Panc1 (cell line): ENCODE results near the gene KCNQ1. TPM values are rescaled to one million over a fixed set of nuclear protein-coding genes. Genes with fewer than 3 reads are reported as not detected.

Experiments
- ATAC-seq: fragments of 200-7000 bp; cut with Tn5 transposase; 2 replicates; pipeline ENCODE4 v1.9.1; 2020; ENCODE audit warnings: mild to moderate bottlenecking, moderate library complexity
- BruUV-seq: library from RNA; stranded (reverse); fragments of 400-500 nt; replicated peaks from 2 replicates; lab custom pipeline; 2021; lab: Mats Ljungman, UMichigan
- CTCF ChIA-PET: fragments of 300-600 bp; sonication (Branson Sonifier 250); formaldehyde crosslinking; loops from one replicate; lab custom pipeline; 2022; ENCODE audit warnings: antibody characterized with exemption; lab: Charles Lee
- POLR2A ChIA-PET: fragments of 300-600 bp; sonication (Branson Sonifier 250); formaldehyde crosslinking; loops from one replicate; lab custom pipeline; 2022; ENCODE audit warnings: antibody characterized with exemption; lab: Charles Lee
- DNase-seq: peaks from one replicate; pipeline ENCODE4 v3.0.0-alpha.2; 2010; ENCODE audit warnings: low read depth, low spot score
- H3K27ac ChIP-seq: 2 replicates; pipeline ENCODE4 v1.5.1; 2011; ENCODE audit warnings: mild to moderate bottlenecking, low read length, inconsistent platforms
- H3K27me3 ChIP-seq: fragments of 200-500 bp; sonication (Bioruptor generic); 2 replicates; pipeline ENCODE4 v1.6.0; 2014; ENCODE audit warnings: low read length, inconsistent platforms; ENCODE audit not compliant: control insufficient read depth, insufficient read depth
- H3K36me3 ChIP-seq: fragments of 200-500 bp; sonication (Bioruptor generic); 2 replicates; pipeline ENCODE4 v1.5.1; 2014; ENCODE audit warnings: inconsistent platforms, mild to moderate bottlenecking, low read length, moderate library complexity; ENCODE audit not compliant: control insufficient read depth, insufficient read depth
- H3K4me1 ChIP-seq: 2 replicates; pipeline ENCODE4 v1.5.1; 2011; ENCODE audit warnings: inconsistent platforms, mild to moderate bottlenecking, low read length, moderate library complexity; ENCODE audit not compliant: control insufficient read depth, insufficient read depth
- H3K4me3 ChIP-seq, 2 experiments: 2 replicates each; pipeline ENCODE4 v1.5.1; 2011 to 2012; ENCODE audit warnings: low read depth in 2 of 2, low read length in 2 of 2, mild to moderate bottlenecking in 2 of 2, inconsistent platforms in 1 of 2, moderate library complexity in 1 of 2
- H3K9me3 ChIP-seq: fragments of 200-500 bp; sonication (Bioruptor generic); 2 replicates; pipeline ENCODE4 v1.5.1; 2014; ENCODE audit warnings: low read depth, mild to moderate bottlenecking, inconsistent platforms, low read length, moderate library complexity; ENCODE audit not compliant: control insufficient read depth, insufficient read depth
- POLR2AphosphoS5 ChIP-seq: IDR thresholded peaks from 2 replicates; pipeline ENCODE4 v1.6.1; 2012; ENCODE audit warnings: mild to moderate bottlenecking, low read depth, low read length, moderate library complexity
- REST ChIP-seq, 2 experiments: IDR thresholded peaks; 2 replicates each; pipeline ENCODE4 v1.6.1; 2011 to 2012; ENCODE audit warnings: low read depth in 2 of 2, control low read depth in 1 of 2, low read length in 1 of 2, mild to moderate bottlenecking in 1 of 2, moderate library complexity in 1 of 2; ENCODE audit not compliant: insufficient read depth in 1 of 2
- SIN3A ChIP-seq: IDR thresholded peaks from 2 replicates; pipeline ENCODE4 v1.6.1; 2012; ENCODE audit warnings: low read depth, mild to moderate bottlenecking, low read length, moderate library complexity, borderline replicate concordance; ENCODE audit not compliant: insufficient read depth
- TCF7L2 ChIP-seq: IDR thresholded peaks from 2 replicates; pipeline ENCODE4 v1.6.1; 2011; ENCODE audit warnings: mild to moderate bottlenecking, low read depth, low read length, inconsistent platforms
- in situ Hi-C: cut with HindIII; loops from 2 replicates; pipeline ENCODE4 v1.10.0; 2016; ENCODE audit warnings: low sequenced_read_pairs, low pct_unique_long_range_greater_than_20kb
- intact Hi-C: fragments of 100-400 bp; cut with micrococcal nuclease; formaldehyde crosslinking; loops from one replicate; pipeline ENCODE4 v1.10.0; 2022; ENCODE audit not compliant: unreplicated experiment
- total RNA-seq: library from RNA; stranded (reverse); gene quantifications from one replicate; pipeline ENCODE4 v1.2.1, GENCODE V29; 2021; ENCODE audit not compliant: unreplicated experiment
- TF ChIP-seq, protein P1 (sequence below): fragments of 450-650 bp; IDR thresholded peaks from 2 replicates; pipeline ENCODE4 v1.5.1; 2017; ENCODE audit warnings: mild to moderate bottlenecking

Gene KCNQ1
- total RNA-seq, 1 experiment from 2014 or later: 1.0 TPM

DNA sequence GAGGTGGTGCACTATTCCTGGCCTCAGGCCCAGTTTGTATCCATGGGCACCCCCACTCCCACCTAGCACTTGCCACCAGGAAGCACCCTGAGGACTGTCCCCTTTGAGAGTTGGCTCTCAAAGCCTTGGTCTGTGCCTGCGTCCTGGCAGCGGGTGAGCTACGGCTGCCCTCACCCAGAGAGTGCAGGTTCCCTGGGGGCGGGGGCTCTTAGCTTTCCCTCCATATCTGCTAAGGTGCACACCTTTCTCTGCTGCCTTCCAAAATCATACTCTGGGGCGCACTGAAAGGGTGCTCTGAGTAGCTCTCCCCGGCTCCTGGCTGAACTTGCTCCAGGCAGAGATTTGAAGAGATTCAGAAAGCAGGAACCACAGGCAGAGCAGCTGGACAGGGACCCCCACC lies 7.1 kb downstream of the KCNQ1 start:
- ChIA-PET CTCF (no interaction called here), POLR2A (interaction anchor here (0.6 kb wide), 1 partner anchor 536 kb away, joined by 3 read pairs; no protein-coding TSS in a partner anchor)
- no TSS peak for BruUV-seq
- no peaks in the 10 kb centered on the region for H3K36me3 ChIP-seq
- no peaks in the 10 kb centered on the region for H3K9me3 ChIP-seq
- DNase-seq (no peak), ATAC-seq (no peak)
- no peak overlapping the region for H3K4me3 ChIP-seq
- no peaks in the 10 kb centered on the region for H3K4me1 ChIP-seq
- TF ChIP-seq SIN3A (no peak), REST (IDR thresholded peaks at IDR 0.05; ENCODE audit: insufficient read depth in 1 of 2, low read depth in 2 of 2, low read length in 1 of 2) (no peak)
- H3K27ac ChIP-seq: no peak overlapping the region
- H3K27me3 ChIP-seq: peaks cover 7% of the 10 kb centered on the region
- in situ Hi-C loops (no loop called here), intact Hi-C loops (no loop called here)

- ChIA-PET POLR2A (interaction anchor here (0.6 kb wide), 1 partner anchor 536 kb away, joined by 3 read pairs; no protein-coding TSS in a partner anchor), CTCF (no interaction called here)
- intact Hi-C loops (no loop called here), in situ Hi-C loops (no loop called here)
- ATAC-seq (no peak), DNase-seq (no peak)
- no peak for TF ChIP-seq SIN3A
- Histone ChIP-seq H3K4me1 (no peaks in the 10 kb centered on the region), H3K9me3 (no peaks in the 10 kb centered on the region), H3K27ac (no peak overlapping the region), H3K36me3 (no peaks in the 10 kb centered on the region), H3K4me3 (no peak overlapping the region), H3K27me3 (peaks cover 6% of the 10 kb centered on the region)
- BruUV-seq: no TSS peak
Measured at GRCh38 chr11:2452321-2453012, 7.7 kb downstream of the KCNQ1 start.

DNA sequence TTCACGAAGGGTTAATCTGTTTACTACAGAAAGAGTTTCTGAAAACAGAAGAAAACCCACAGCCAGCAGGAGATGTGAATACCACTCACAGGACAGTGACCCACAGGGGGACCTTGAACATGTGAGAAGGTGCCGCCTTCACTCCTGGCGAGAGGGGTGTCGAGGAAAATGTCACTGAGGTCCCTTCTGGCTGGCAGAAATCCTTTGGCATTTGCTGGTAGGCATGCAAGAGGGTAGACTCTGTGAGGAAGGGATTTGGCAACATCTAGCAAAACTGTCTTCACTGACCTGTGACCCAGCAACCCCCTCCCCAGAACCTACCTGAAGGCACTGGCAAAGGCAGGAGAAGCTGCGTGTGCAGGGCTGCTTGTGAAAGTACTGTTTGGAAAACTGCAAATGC lies 8.6 kb downstream of the KCNQ1 start:
- Histone ChIP-seq H3K4me3 (no peak overlapping the region), H3K27ac (no peak overlapping the region), H3K27me3 (peaks cover 6% of the 10 kb centered on the region), H3K4me1 (no peaks in the 10 kb centered on the region), H3K36me3 (no peaks in the 10 kb centered on the region), H3K9me3 (no peaks in the 10 kb centered on the region)
- ATAC-seq: no peak
- ChIA-PET POLR2A (no interaction called here), CTCF (no interaction called here)
- BruUV-seq: no TSS peak
- no peak for TF ChIP-seq TCF7L2
- TF ChIP-seq, protein P1, sequence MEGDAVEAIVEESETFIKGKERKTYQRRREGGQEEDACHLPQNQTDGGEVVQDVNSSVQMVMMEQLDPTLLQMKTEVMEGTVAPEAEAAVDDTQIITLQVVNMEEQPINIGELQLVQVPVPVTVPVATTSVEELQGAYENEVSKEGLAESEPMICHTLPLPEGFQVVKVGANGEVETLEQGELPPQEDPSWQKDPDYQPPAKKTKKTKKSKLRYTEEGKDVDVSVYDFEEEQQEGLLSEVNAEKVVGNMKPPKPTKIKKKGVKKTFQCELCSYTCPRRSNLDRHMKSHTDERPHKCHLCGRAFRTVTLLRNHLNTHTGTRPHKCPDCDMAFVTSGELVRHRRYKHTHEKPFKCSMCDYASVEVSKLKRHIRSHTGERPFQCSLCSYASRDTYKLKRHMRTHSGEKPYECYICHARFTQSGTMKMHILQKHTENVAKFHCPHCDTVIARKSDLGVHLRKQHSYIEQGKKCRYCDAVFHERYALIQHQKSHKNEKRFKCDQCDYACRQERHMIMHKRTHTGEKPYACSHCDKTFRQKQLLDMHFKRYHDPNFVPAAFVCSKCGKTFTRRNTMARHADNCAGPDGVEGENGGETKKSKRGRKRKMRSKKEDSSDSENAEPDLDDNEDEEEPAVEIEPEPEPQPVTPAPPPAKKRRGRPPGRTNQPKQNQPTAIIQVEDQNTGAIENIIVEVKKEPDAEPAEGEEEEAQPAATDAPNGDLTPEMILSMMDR: no peak
- TF ChIP-seq REST (IDR thresholded peaks at IDR 0.05; ENCODE audit: insufficient read depth in 1 of 2, low read depth in 2 of 2, low read length in 1 of 2): no peak
- no peak for TF ChIP-seq POLR2AphosphoS5
- TF ChIP-seq SIN3A: no peak
- in situ Hi-C loops: no loop called here
- no peak for DNase-seq
- intact Hi-C loops: no loop called here
